Type B pancreatic cell (in vitro differentiated cells): ENCODE data around the gene TMEM63A. TPM values are rescaled to one million over a fixed set of nuclear protein-coding genes. Genes with fewer than 3 reads are reported as not detected.
"Not testable (repeated sequence)": the region's sequence is repeated elsewhere in the genome, so short reads cannot be mapped to it uniquely, and the experiment has no call there.

Experiments
- DNase-seq: peaks from one replicate; pipeline ENCODE4 v3.0.0; 2021; ENCODE audit warnings: mixed read lengths; ENCODE audit not compliant: unreplicated experiment; ENCODE audit errors: extremely low spot score
- H3K27ac Mint-ChIP-seq: 2 replicates; pipeline ENCODE4 v1.8.0; 2021; ENCODE audit warnings: mild to moderate bottlenecking, mixed read lengths
- H3K27me3 Mint-ChIP-seq: 2 replicates; pipeline ENCODE4 v1.8.0; 2021; ENCODE audit warnings: mixed read lengths
- H3K36me3 Mint-ChIP-seq: 2 replicates; pipeline ENCODE4 v1.8.0; 2021; ENCODE audit warnings: mixed read lengths
- H3K4me1 Mint-ChIP-seq: one replicate; pipeline ENCODE4 v1.8.0; 2021; ENCODE audit warnings: mixed read lengths; ENCODE audit not compliant: unreplicated experiment
- H3K4me3 Mint-ChIP-seq: 2 replicates; pipeline ENCODE4 v1.8.0; 2021; ENCODE audit warnings: mild to moderate bottlenecking, mixed read lengths
- H3K9me3 Mint-ChIP-seq: 2 replicates; pipeline ENCODE4 v1.8.0; 2021; ENCODE audit warnings: mixed read lengths
- CTCF ChIP-seq: fragments of 200-600 bp; sonication (generic); conservative IDR thresholded peaks from 2 replicates; pipeline ENCODE4 v1.5.0; 2021; ENCODE audit warnings: antibody characterized with exemption, mild to moderate bottlenecking
- total RNA-seq: library from RNA; stranded (reverse); gene quantifications from 2 replicates; pipeline ENCODE4 v1.2.1, GENCODE V29; 2021; ENCODE audit warnings: low replicate concordance

TMEM63A gene
- total RNA-seq, 1 donor from 2014 or later = 63.3 TPM

- Mint-ChIP-seq H3K4me1 (peaks cover 39% of the 10 kb centered on the region), H3K27ac (no peak overlapping the region), H3K36me3 (no peaks in the 10 kb centered on the region), H3K9me3 (no peaks in the 10 kb centered on the region), H3K4me3 (no peak overlapping the region), H3K27me3 (no peaks in the 10 kb centered on the region)
- TF ChIP-seq CTCF = no peak
- no peak for DNase-seq
Observed at GRCh38 chr1:225815526-225816178, 66.5 kb downstream of the TMEM63A start.

- H3K4me1 Mint-ChIP-seq = peaks cover 41% of the 10 kb centered on the region
- H3K4me3 Mint-ChIP-seq, H3K27me3 Mint-ChIP-seq, H3K9me3 Mint-ChIP-seq, H3K36me3 Mint-ChIP-seq, DNase-seq, H3K27ac Mint-ChIP-seq: not testable (repeated sequence)
Observed at GRCh38 chr1:225815090-225815489, 67.1 kb downstream of the TMEM63A start.

GRCh38 chr1:225814381-225814780, 67.8 kb downstream of the TMEM63A start:
- no peaks in the 10 kb centered on the region for H3K36me3 Mint-ChIP-seq
- H3K27ac Mint-ChIP-seq = no peak overlapping the region

GRCh38 chr1:225813214-225813964, 68.8 kb downstream of the TMEM63A start:
- Mint-ChIP-seq H3K4me1 (peaks cover 41% of the 10 kb centered on the region), H3K4me3 (peak overlapping the region; percentile 12), H3K27me3 (no peaks in the 10 kb centered on the region), H3K9me3 (no peaks in the 10 kb centered on the region), H3K27ac (peak overlapping the region; percentile 73), H3K36me3 (no peaks in the 10 kb centered on the region)
- DNase-seq = no peak
- no peak for TF ChIP-seq CTCF

More at GRCh38 chr1:225814381-225814780, 67.8 kb downstream of the TMEM63A start:
- no peak overlapping the region for H3K4me3 Mint-ChIP-seq
- no peaks in the 10 kb centered on the region for H3K9me3 Mint-ChIP-seq
- H3K4me1 Mint-ChIP-seq = peaks cover 41% of the 10 kb centered on the region
- H3K27me3 Mint-ChIP-seq = no peaks in the 10 kb centered on the region
- TF ChIP-seq CTCF = no peak
- DNase-seq = no peak

GRCh38 chr1:225812488-225813213, 69.5 kb downstream of the TMEM63A start:
- H3K27ac Mint-ChIP-seq = peak overlapping the region; percentile 73
- peak overlapping the region; percentile 12 for H3K4me3 Mint-ChIP-seq

More at GRCh38 chr1:225812488-225813213, 69.5 kb downstream of the TMEM63A start:
- no peak for DNase-seq
- TF ChIP-seq CTCF = no peak
- no peaks in the 10 kb centered on the region for H3K9me3 Mint-ChIP-seq
- no peaks in the 10 kb centered on the region for H3K36me3 Mint-ChIP-seq
- peaks cover 33% of the 10 kb centered on the region for H3K4me1 Mint-ChIP-seq
- no peaks in the 10 kb centered on the region for H3K27me3 Mint-ChIP-seq
